ENCODE measurements around the gene CCDC142.

Gene CCDC142

GRCh38 chr2:74522516-74522915 is 39.7 kb upstream of the CCDC142 start:
- no peak for DNase-seq (ENCODE audit: low read depth)
- no peak overlapping the region for H3K4me3 ChIP-seq (replicated peaks; ENCODE audit: low read depth, low read length)
- no peak for TF ChIP-seq CTCF (IDR thresholded peaks at IDR 0.05; ENCODE audit: low read length, missing control alignments)

GRCh38 chr2:74516650-74517049 is 33.9 kb upstream of the CCDC142 start:
- no peak overlapping the region for H3K4me3 ChIP-seq (replicated peaks; ENCODE audit: low read depth, low read length)

GRCh38 chr2:74515981-74516633 is 33.3 kb upstream of the CCDC142 start:
- no peak overlapping the region for H3K4me3 ChIP-seq (replicated peaks; ENCODE audit: low read depth, low read length)
- no peak for TF ChIP-seq CTCF (IDR thresholded peaks at IDR 0.05; ENCODE audit: low read length, missing control alignments)

More at GRCh38 chr2:74516650-74517049, 33.9 kb upstream of the CCDC142 start:
- no peak for DNase-seq (ENCODE audit: low read depth)
- TF ChIP-seq CTCF (IDR thresholded peaks at IDR 0.05; ENCODE audit: low read length, missing control alignments): no peak

DNA sequence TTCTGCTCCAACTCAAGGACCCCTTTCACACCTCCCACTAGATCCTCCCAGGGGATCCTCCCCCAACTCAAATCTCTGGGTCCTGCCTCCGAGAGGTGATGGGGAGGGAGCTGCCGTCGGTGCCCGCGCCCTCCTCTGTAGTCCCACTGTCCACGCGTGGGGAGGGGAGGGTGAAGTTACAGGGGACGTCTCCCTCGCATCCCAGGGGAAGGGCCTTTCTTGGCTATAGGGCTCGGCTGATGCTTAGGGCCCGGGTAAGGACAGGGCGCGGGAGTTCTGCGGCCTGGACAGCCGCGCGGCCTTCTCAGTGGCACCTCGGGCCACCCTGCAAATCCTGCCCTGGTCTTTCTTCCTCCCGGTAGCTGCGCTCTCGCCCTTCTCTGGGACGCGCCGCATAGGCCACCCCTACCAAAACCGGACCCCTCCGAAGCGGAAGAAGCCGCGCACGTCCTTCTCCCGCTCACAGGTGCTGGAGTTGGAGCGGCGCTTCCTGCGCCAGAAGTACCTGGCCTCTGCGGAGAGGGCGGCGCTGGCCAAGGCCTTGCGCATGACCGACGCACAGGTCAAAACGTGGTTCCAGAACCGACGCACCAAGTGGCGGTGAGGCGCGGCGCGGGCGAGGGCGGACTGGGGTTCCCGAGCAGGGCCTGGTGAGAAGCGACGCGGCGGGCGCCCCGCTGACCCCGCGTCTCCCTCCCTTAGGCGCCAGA is 32.6 kb upstream of the CCDC142 start:
- DNase-seq (ENCODE audit: low read depth): no peak
- no peak for TF ChIP-seq CTCF (IDR thresholded peaks at IDR 0.05; ENCODE audit: low read length, missing control alignments)
- H3K4me3 ChIP-seq (replicated peaks; ENCODE audit: low read depth, low read length): no peak overlapping the region

More at GRCh38 chr2:74515981-74516633, 33.3 kb upstream of the CCDC142 start:
- DNase-seq (ENCODE audit: low read depth): peak; percentile 47

GRCh38 chr2:74514368-74515270 is 31.8 kb upstream of the CCDC142 start, which contains the start of gene TLX2:
Gene TLX2 (plus strand): TSS chr2:74514450. CDS start chr2:74514807, 357 bp downstream.
- no peak within 1 kb of the TSS for H3K4me3 ChIP-seq (replicated peaks; ENCODE audit: low read depth, low read length)
- no peak for TF ChIP-seq CTCF (IDR thresholded peaks at IDR 0.05; ENCODE audit: low read length, missing control alignments)
- DNase-seq (ENCODE audit: low read depth): no peak

DNA sequence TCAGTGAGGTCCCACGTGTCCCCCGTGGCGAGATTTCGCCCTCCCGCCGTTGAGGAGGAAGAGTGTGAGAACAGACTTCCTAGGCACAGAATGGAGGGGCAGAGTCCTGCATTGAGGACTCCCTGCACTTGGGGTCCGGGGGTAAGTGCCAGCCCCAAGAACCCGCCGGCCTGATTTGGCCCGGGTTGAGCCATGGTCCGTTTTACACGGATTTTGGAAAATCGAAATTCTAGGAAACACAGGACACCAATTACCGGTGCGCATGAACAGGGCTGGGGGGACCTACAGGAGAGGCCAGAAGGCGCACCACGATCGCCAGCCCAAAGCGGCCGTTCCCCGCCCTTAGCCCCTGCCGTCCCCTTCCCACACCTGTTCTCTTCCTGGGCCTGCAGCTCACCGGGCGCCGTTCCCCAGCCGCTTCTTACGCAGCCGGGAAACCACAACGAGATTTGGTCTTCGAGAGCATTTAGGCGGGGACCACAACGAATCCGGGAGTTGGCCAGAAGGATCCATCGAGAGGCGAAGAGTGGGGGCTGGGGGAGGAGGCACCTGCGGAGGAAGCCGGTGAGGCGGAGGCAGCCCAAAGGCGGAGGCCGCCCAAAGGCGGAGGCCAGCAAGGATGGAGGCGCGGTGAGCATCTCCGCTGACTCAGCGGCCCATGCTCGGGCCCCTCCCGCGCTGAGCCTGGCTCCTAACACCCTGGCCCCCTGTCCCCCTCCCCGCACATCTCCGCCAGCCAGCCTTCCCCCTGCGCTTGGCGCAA is 31.0 kb upstream of the CCDC142 start:
- no peak for TF ChIP-seq CTCF (IDR thresholded peaks at IDR 0.05; ENCODE audit: low read length, missing control alignments)
- DNase-seq (ENCODE audit: low read depth): no peak
- H3K4me3 ChIP-seq (replicated peaks; ENCODE audit: low read depth, low read length): no peak overlapping the region
